ENCODE data around the gene COPS8.

The COPS8 gene

DNA sequence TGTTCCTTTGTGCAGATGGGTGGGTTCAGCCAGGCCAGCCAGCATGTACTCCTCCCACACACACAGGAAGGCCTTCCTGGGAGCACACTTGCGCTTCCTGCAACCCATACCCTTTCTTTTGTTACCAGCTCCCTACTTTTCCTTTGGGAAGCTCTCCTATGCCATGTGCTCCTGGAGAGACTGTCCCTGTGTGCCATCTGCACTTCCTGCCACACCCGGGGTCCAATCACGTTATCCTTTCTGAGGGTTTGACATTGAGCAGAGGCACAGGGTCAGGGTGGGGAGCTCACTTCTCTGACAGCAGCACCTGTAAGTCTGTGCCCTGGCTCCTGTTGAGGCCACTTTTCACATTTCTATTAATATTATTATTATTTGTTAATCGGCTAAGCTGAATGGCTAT, 62.9 kb downstream of the COPS8 start:
- TF ChIP-seq, protein P1, sequence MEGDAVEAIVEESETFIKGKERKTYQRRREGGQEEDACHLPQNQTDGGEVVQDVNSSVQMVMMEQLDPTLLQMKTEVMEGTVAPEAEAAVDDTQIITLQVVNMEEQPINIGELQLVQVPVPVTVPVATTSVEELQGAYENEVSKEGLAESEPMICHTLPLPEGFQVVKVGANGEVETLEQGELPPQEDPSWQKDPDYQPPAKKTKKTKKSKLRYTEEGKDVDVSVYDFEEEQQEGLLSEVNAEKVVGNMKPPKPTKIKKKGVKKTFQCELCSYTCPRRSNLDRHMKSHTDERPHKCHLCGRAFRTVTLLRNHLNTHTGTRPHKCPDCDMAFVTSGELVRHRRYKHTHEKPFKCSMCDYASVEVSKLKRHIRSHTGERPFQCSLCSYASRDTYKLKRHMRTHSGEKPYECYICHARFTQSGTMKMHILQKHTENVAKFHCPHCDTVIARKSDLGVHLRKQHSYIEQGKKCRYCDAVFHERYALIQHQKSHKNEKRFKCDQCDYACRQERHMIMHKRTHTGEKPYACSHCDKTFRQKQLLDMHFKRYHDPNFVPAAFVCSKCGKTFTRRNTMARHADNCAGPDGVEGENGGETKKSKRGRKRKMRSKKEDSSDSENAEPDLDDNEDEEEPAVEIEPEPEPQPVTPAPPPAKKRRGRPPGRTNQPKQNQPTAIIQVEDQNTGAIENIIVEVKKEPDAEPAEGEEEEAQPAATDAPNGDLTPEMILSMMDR (IDR thresholded peaks at IDR 0.05; ENCODE audit: low read depth, low read length): no peak
- no peak overlapping the region for H3K4me3 ChIP-seq (ENCODE audit: low read depth, low read length)

DNA sequence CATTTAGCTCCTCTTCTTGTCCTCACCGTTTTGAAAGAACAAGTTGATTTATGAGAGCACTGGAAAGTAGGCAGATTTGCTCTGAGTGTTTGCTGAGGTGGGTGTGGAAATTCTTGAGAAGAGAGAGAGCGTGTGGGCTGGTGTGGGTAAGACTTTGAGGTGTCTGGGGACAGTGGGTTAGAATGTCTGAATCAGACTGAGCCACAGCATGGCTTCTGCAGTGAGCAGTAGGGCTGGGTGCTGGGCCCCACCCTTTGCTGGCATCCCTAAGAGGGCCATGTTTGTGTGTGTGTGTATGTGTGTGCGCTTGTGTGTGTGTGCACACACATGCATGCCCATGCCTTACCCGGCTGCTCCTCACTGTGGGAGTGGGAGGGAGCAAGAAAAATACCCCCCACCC, 63.7 kb downstream of the COPS8 start:
- TF ChIP-seq, protein P1 (IDR thresholded peaks at IDR 0.05; ENCODE audit: low read depth, low read length): 0 out of 2 replicates have a peak, but pooled peaks have one; percentile 2
- H3K4me3 ChIP-seq (ENCODE audit: low read depth, low read length): no peak overlapping the region

All from WI38 (cell line).